NCI-H2029 (cell line): Measurements from ENCODE around the gene ANKRD11.

ENCODE experiments used
- DNase-seq: peaks from one replicate; lab custom pipeline; 2025; lab: John Stamatoyannopoulos, UW

ANKRD11 gene

DNA sequence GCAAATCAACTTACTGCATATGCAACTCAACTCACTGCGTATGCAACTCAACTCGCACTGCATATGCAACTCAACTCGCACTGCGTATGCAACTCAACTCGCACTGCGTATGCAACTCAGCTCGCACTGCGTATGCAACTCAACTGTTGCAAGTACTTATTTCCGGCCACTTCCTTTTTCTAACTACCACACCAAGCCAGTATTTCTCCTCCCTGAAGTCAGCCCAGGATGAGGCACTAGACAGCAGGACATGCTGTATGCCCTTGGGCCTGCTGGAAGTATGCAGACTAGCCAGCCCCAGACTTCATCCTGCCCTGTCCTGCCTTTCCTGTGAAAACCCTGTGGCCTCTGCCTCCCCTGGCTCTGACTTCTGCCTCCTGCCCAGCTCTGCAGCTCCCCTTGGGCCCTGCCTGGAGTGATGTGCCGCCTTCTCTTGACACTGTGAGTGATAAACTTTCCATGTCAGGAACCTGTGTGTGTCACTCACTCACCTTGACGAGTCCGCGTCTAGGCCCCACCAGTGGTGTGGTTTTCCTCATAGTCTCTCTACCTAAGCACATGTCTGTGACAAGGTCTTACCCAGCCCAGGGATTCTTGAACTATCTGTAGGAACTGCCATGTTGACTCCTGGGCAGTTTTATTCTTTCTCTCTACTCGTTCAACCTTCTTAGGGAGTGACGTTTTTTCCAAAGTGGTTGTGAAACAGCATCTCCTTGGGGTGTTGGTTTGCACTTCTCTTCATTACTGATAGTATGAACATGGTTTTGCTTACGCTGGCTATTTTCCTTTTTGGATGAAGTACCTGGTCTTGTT is 256.5 kb downstream of the ANKRD11 start:
- DNase-seq: no peak

DNA sequence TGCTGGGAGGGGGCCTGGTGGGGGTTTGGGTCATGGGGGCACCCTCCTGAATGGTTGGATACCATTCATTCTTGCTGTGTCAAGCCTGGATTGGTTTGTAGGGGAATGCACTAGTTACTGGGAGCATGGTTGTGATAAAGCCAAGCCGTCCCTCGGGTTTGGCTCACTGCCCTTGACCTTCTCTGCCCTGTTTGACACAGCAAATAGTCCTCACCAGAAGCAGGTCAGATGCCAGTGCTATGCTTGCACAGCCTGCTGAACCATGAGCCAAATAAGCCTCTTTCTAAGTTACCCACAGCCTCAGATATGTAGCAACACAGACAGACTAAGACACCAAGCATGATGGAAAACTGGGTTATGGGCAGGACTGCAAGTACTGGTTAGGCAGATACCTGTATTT is 258.3 kb downstream of the ANKRD11 start:
- DNase-seq: no peak

DNA sequence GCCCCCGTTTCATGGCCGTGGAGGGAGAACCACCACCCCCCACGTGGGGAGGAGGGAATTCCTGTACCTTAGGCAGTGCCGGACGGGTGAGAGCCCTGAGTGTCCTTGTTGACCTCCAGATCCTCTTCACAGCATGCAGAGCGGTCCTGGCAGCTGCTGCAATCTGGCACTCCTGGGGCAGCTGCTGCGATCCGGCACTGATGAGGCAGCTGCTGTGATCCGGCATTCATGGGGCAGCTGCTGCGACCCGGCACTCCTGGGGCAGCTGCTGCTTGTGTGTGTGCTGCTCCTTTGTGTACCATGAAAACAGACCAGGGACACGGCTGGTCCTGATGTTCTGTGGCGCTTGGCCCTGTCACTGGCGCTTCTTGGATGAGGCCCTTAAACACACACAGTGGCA is 260.1 kb downstream of the ANKRD11 start:
- no peak for DNase-seq

DNA sequence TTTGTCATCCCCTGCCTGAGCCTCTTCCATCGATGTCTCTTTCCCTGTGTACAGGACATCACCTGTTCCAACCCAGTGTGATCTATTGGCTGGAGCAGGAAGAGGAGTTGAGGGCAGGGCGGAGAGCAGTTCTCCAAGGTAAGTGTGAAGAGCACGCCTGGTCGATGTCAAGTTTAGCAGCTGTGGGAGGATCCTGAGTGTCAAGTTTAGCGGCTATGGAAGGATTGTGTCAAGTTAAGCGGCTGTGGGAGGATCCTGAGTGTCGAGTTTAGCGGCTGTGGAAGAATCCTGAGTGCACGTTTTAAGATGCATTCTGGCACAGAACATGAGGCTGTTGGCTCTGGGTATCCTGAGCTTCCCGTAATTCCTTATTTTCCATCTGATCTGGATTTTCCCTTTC is 265.7 kb downstream of the ANKRD11 start:
- DNase-seq: no peak

DNA sequence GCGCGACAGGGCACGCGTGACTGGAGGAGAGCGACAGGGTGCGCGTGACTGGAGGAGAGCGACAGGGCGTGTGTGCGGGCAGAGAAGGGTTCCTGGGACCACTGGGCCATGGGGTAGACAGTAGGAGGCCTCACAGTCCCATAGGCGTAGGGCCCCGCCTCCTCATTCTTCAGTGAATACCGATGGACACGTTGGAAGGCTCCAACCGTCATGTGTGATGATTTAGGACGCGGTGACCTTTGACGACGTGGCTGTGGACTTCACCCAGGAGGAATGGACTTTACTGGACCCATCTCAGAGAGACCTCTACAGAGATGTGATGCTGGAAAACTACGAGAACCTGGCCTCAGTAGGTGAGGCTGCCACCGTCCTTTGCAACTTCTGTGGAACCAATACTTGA is 267.4 kb downstream of the ANKRD11 start:
- DNase-seq: no peak

DNA sequence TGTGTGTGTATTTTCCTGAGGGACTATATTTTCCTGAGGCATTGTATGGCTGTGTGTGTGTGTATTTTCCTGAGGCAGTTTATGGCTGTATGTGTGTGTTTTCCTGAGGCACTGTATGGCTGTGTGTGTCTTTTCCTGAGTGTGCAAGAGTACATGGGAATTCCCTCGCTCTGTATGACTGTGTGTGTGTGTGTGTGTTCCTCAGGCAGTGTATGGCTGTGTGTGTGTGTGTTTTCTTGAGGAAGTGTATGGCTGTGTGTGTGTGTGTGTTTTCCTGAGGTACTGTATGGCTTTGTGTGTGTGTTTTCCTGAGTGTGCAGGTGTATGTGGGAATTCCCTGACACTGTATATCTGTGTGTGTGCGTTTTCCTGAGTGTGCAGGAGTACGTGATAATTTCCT is 268.8 kb downstream of the ANKRD11 start:
- no peak for DNase-seq

- no peak for DNase-seq
Measured at GRCh38 chr16:89219365-89219764, 271.0 kb downstream of the ANKRD11 start.
